ENCODE data around the gene TMEM130.
A peak's percentile ranks its signal among the peaks of the same experiment; 100 is the strongest.

Gene TMEM130

GRCh38 chr7:98805956-98806838, 63.6 kb downstream of the TMEM130 start:
- DNase-seq, result no peak

GRCh38 chr7:98802781-98803110, 67.1 kb downstream of the TMEM130 start:
- DNase-seq, result no peak

GRCh38 chr7:98802088-98802780, 67.6 kb downstream of the TMEM130 start:
- DNase-seq, result peak; percentile 51

- DNase-seq, result no peak
These were observed 68.8 kb downstream of the TMEM130 start for GRCh38 chr7:98800996-98801395.

- no peak for DNase-seq
These were observed 72.7 kb downstream of the TMEM130 start for GRCh38 chr7:98797150-98797549.
